ENCODE measurements around the gene PPM1H.
A peak's percentile ranks its signal among the peaks of the same experiment; 100 is the strongest.
"Not testable (repeated sequence)": the region's sequence is repeated elsewhere in the genome, so short reads cannot be mapped to it uniquely, and the experiment has no call there.

PPM1H gene

DNA sequence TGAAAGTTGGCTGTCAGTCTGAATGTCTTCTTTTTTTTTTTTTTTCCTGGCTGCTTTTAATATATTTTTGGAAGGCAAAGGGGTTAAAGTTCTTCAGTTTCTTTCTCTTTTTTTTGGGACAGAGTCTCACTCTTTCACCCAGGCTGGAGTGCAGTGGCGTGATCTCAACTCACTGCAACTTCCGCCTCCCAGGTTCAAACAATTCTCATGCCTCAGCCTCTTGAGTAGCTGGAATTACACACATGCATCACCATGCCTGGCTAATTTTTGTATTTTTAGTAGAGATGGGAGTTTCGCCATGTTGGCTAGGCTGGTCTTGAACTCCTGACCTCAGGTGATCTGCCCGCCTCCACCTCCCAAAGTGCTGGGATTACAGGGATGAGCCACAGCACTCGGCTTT lies 270.0 kb downstream of the PPM1H start:
- not testable (repeated sequence) for DNase-seq

DNA sequence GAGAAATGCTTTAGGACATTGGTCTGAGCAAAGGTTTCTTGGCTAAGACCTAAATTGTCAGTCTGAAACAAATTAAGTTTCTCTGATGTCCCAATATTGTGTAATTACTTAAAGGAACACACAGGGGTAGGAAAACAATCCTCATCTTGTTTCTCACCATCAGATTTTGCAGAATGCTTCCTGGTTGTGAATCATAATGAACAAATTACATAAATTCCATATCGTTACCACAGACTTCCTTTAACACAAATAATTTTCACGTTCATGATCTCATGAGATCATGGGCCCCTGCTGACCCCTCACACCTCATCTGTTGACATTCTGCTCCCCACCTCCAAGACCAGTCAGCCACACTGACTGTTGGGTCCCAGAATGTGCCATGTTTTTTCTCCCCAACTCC lies 274.2 kb downstream of the PPM1H start:
- DNase-seq: no peak

DNA sequence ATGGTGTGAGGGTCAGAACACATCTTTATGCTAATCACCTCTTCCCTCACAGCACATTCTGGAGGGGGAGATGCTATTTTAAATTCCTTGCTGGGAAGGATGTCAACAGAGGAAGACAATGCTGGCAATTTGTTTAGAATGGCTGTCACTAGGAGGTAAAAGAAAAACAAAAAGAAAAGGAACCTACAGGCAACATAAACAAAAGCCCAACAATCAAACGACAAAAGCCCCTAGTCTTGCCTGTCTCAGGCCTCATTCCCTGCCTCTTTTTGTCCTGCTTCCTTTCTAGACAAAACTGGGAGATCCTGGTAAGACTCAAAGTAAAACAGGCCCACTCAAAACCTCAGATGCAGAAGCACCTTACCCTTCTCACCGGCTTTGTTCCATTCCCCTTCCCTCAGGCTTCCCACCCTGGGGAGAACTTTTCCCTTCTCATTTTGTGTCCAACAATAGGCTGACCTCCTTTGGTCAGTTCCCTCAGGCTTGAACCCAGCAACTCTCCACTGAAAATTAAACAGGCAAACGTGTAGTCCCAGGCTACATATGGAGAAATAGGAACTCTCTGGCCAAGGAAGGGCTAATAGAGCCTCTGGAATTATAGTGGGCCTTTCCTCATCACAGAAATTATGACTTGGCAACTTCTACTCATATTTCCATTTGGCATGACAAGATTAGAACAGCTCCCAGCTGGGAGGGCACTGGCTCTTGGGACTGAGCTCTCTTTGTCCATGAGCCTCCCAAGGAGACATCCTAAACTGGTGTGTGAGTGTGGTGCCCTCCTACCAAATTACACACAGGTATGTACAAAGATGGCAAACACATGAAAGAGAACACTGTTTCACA lies 275.3 kb downstream of the PPM1H start:
- no peak for DNase-seq

- DNase-seq: no peak
These were observed 276.0 kb downstream of the PPM1H start for GRCh38 chr12:62658910-62659309.

DNA sequence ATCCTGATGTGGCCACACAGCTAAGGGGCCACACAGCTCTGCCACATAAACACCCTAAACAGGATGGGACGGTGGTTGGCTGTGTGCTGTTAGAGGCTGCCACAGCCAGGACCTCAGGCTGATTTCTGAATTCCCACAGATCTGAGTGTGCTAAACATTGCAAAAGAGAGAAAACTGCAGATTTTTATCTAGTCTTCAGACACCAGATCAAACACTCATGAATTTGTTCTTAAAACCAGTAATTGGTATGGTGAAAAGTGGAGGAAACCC lies 277.7 kb downstream of the PPM1H start:
- DNase-seq: no peak

DNA sequence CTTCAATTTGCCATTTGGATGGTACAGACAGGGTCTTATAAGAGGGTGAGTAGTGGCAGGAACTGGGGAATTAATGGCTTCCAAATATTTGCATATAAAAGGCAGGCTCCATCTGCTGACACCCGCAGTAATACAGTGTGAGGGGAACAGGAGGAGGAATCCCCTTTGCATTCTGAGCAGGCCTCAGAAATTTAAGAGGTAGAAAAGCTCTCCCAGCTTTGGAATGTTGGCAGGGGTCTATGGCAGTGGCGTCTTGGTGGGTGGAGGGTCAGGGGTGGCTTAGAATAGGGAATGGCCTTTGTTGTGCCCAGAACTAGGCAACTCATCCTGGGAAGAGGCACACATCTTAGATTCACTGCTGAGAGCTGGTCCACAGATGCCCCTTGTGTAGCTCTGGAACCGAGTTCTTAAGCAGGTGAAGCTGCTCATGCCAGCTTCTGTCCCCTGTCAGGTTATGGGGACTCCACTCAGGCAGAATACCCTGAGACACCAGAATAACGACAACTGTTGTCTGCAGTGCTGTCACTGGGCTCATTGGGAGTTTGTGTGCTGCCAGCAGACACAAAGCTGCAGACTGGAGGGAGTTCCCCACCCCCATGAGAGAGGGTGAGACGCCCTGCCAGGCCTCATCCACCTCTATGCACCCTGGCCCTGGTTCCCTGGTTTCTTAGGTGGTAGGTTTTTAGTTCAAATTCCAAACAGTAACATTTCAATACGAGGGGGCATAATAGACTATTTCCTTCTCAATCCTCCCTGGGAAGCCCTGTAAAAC lies 278.2 kb downstream of the PPM1H start:
- DNase-seq: no peak

DNA sequence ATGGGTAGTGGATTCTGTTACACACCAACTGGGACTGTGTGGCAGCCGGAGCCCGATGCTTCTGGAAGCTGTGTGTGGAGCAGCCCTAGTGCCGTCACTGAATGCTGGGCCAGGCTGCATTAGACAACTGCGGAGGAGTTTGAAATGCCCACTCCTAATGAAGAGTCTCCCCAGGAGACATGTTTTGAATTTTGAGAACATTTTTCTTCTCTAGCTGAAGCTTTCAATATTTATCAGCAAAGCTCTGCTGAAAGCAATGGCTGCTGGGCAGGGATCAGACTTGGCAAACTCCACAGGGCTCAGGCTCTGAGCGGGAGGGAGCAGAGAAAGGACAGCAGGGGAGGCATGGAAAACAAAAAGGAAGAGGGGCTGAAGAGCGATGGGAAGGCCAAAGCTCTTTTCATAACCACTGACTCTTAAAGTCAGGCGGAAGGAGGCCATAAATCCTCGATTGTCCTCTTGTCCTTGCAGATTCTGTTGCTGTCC lies 279.2 kb downstream of the PPM1H start:
- no peak for DNase-seq

- DNase-seq: no peak
These were observed 280.4 kb downstream of the PPM1H start for GRCh38 chr12:62654326-62655241.

GRCh38 chr12:62653740-62654139 lies 281.2 kb downstream of the PPM1H start:
- no peak for DNase-seq

DNA sequence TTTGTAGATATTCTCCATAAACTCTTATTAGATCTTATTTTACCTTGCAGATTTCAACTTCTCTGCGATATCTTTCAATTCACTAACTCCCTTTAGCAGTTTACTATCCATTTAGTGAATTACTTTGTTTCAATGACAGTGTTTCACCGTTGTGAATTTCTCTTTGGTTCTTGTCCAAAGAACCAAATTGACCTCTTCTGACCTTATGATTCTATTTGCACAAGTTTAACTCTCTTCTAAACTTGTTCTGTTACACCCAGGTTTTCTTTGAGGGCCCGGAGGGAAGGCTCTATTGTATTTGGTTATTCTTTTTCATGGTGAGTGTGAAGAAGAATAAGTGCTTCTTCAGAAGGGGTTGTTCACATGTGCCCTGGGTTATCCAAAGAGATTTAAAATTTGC lies 281.6 kb downstream of the PPM1H start:
- DNase-seq: no peak

GRCh38 chr12:62651138-62651537 lies 283.8 kb downstream of the PPM1H start:
- DNase-seq: no peak

DNA sequence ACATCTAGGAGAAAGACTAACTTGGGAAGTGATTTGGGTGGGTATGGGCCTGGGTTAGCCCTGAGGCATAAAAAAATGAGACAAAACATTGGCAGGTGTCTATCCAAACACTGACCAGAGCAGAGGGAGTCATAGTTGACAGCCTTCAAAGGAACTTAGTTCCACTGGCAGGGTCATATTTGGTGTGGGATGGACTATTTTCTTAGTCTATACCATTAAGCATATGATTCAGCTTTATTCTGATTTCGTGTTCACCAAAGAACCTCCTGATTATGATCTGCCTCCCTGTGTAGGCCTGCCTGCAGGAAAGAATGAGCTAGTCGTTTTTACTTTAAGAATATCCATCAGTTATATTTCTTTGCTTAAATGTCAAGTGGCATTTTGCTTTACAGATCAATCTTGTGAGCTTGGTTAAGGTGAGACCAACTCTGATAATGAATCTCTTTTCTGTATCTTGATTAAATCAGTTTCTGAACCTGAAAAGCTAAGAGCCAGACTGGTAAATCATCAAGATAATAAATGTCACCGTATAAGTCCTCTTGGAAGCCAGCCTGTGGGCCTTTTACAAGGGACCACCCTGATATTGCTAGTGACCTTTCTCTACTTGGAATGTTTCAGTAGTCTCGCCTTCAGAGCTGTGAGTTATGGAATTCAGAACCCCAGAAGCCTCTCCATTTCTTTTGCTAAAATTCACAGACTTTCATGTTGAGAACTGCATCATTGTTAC lies 285.4 kb downstream of the PPM1H start:
- no peak for DNase-seq

- no peak for DNase-seq
These were observed 287.4 kb downstream of the PPM1H start for GRCh38 chr12:62647586-62647985.

DNA sequence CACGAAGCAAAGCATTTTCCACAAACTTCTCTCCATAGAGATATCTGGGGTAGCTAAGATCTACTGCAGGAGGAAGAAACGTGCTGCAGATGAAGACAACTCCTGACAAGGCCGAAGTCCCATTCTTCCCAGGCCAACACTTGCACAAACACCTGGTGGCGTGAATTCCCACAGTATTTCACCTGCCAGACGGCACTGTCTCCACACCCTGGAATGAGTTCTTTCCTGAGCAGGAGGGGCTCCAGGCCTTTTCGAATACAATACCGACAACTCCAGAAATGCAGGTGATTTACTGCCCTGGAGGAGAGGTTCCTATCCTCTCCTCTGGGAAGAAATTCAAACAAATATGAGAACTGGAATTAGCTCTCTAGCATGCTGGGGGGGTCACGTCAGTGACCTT lies 288.4 kb downstream of the PPM1H start:
- no peak for DNase-seq

DNA sequence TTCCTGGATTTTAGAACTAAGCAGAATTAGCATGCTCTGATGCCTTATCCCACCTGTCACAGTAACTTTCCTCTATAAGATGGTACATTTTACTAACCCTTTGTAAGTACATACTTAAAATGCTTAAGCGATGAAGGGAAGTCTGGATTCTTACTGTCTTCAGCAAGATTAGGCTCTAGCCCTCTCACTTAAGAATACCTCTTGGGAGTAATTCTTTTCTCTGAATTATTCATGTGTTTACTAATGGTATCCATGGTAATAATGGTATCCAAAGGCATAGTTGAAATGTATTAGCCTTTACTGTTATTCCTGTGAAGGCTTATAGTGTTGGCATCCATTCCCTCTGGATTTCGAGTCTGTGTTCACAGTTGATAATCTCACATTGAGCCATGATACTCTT lies 291.5 kb downstream of the PPM1H start:
- DNase-seq: no peak

DNA sequence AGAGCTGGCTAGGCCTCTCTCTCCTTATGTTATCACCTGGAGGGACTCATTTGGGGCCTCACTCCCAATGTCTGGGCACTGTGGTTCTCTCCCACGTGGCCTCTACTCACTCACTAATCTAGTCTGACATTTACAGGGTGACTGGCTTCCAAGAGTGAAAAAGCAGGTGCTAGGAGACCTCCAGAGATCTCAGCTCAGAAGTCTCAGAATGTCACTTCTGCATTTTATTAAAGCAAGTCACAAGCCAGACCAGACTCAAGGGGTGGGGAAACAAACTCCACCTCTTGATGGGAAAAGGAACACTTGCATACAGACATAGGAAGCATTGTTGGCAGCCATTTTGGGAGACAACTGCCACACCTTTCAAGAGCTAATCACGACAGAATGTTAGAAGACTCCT lies 292.5 kb downstream of the PPM1H start:
- no peak for DNase-seq

DNA sequence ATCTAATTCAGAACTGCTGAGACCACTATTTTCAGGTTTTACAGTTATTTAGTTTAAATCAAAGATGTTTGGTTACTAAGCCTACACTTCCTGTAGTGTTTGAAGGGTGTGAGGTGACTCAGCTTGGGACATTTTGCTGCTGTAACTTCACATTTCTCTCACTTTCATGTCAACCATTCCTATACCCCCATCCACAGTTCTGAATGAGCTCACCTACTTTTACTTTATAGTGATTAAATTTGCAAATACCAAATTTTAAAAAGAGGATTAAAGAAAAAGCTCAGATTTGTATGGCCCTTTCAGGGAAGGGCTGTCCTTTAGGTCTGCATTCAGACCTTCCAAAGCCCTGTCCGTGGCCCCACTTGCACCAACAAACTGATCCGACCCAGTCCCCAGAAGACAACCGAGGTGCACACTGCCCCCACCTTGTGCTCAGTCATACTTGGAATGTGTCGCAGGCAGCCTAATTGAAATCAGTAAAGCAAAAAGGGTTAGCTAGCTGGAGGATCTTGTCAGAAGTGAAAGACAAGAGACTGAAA lies 294.0 kb downstream of the PPM1H start:
- DNase-seq: peak; percentile 25

DNA sequence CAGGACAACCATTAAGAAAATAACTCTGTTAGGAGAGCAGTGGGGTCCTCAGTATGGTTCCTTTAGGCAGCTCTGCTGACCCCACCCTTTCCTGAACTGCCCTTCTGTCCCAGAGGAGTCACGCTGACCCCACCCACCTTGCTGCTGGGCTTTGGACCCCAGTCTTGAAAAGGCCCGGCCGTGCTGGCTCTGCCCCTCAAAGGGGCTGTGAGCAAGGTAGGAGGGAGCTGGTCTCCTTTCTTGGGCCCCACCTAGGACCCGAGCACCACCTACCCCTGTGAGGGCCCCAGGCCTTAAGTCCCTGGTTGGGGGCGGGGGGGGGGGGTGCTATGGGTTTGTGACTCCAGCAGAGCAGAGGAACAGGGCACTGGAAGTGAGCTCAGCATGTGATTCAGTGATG lies 297.3 kb downstream of the PPM1H start:
- DNase-seq: no peak

DNA sequence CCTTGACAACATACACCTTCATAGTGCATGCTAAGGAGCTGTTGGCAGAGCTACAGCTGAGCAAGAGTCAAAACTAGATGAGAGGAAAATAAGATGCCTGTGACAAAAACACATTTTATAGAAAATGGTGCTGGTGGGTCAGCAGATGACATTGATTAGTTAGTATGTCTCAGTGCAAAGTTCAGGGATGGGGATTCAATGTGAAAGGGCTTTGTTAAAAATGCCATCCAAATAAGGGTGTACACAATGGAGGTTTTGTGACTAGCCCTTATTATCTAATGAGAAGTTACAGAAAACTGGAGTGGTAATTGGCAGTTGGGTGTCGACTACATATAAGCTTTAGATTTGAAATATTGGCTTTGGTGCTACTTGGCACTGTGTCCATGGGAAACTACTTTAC lies 299.3 kb downstream of the PPM1H start:
- no peak for DNase-seq

- peak; percentile 5 for DNase-seq
These were observed 302.5 kb downstream of the PPM1H start for GRCh38 chr12:62632411-62632918.

GRCh38 chr12:62631471-62632410 lies 303.2 kb downstream of the PPM1H start:
- DNase-seq: peak; percentile 2

Data from CD4-positive, alpha-beta T cell treated with Interleukin-12 subunit alpha and Interleukin-12 subunit beta, for 1 hour (primary cell).